GM13977 (cell line): ENCODE results near the gene CAPZA2.
"Not testable (repeated sequence)": the region's sequence is repeated elsewhere in the genome, so short reads cannot be mapped to it uniquely, and the experiment has no call there.

ENCODE experiments used
- DNase-seq: peaks from one replicate; pipeline ENCODE4 v3.0.0; 2012; ENCODE audit warnings: low spot score
- CTCF ChIP-seq: IDR thresholded peaks from 2 replicates; pipeline ENCODE4 v1.5.1; 2012; ENCODE audit warnings: mild to moderate bottlenecking, control low read depth; ENCODE audit not compliant: insufficient read depth; ENCODE audit errors: extremely low read depth, missing control alignments
- in situ Hi-C: fragments of 300-500 bp; cut with MboI; formaldehyde crosslinking; loops from one replicate; pipeline ENCODE4 v1.12.0; 2022; ENCODE audit warnings: low sequenced_read_pairs, low pct_unique_long_range_greater_than_20kb, mixed read lengths, inconsistent platforms; ENCODE audit not compliant: unreplicated experiment

CAPZA2 gene

DNA sequence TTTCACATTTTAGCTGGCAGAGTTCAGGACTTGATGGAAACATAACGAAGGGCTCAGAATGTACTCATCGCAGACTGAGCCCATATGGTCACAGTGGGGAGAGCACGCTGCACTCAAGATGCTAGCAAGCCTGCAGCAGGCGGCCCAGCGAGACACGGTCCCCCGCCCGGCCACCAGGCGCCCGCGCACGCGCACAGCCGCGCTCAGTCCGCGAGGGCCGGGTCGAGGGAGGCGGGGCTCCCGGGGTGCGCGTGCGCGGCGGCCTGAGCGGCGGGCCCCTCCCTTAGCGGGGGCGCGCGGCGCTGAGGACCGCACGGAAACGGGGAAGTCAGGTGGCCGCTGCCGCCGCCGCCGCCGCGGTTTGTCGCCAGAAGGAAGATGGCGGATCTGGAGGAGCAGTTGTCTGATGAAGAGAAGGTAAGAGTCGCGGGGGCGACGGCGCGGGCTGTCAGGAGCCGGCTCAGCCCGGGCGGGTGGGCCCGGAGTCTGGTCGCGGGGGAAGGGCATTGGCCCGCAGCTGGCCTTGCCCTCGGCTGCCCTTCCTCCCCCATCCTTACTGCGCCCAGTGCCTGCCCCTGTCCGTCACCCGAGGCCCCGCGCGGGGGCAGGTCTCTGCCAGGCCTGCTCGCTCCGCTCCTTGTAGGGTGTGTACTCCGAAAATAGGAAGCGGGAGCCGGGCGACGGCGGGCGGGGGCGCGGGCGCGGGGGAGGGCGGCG lies at the start of gene CAPZA2:
CAPZA2 (plus strand) TSS at position 354 of the 717 bp plus-strand sequence; CDS start at position 379, 25 bp downstream.
- in situ Hi-C loops = no loop called here
- DNase-seq = peak; percentile 99
- no peak for TF ChIP-seq CTCF

- no peak for DNase-seq
- in situ Hi-C loops = loop anchor here (25.0 kb wide), 2 partner anchors 551 to 651 kb away; no protein-coding TSS in a partner anchor
- no peak for TF ChIP-seq CTCF
Measured at GRCh38 chr7:116812860-116813259, 49.5 kb upstream of the CAPZA2 start.

DNA sequence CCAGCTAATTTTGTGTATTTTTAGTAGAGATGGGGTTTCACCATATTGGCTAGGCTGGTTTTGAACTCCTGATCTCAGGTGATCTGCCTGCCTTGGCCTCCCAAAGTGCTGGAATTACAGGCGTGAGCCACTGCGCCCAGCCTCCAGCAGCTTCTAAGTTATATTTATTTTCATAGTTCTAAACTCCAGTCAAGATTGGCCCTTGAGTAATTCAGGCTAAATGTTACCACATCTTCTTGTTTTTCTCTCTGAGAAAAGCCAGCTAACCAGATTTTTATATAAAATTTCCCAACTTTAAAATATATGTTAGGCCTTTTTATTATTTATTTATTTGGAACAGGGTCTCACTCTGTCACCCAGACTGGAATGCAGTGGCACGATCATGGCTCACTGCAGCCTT lies 49.0 kb upstream of the CAPZA2 start:
- in situ Hi-C loops = loop anchor here (25.0 kb wide), 2 partner anchors 551 to 651 kb away; no protein-coding TSS in a partner anchor
- not testable (repeated sequence) for DNase-seq

DNA sequence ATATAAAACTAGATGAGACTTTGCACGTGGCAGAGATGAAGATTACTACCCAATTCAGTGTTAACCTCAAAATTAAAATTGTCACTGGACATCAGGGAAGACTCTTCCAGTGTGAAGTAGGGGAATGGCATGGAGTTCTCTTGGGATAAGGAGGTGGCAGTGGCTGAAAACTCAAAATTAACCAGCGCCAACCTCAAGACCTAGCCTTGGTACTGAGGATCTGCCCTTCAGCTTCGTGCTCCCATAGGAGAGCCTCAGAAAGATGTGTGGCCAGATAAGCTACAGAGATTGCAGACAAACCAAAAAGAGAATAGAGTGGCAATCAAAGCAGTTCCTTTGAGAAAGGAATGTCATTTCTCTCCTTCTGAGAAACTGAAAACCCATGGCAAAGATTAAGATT lies 47.3 kb upstream of the CAPZA2 start:
- no peak for DNase-seq
- in situ Hi-C loops = loop anchor here (25.0 kb wide), 2 partner anchors 553 to 653 kb away; no protein-coding TSS in a partner anchor
- no peak for TF ChIP-seq CTCF

- no peak for DNase-seq
- in situ Hi-C loops = loop anchor here (25.0 kb wide), 2 partner anchors 558 to 658 kb away; no protein-coding TSS in a partner anchor
- no peak for TF ChIP-seq CTCF
Measured at GRCh38 chr7:116820149-116820548, 42.2 kb upstream of the CAPZA2 start.

DNA sequence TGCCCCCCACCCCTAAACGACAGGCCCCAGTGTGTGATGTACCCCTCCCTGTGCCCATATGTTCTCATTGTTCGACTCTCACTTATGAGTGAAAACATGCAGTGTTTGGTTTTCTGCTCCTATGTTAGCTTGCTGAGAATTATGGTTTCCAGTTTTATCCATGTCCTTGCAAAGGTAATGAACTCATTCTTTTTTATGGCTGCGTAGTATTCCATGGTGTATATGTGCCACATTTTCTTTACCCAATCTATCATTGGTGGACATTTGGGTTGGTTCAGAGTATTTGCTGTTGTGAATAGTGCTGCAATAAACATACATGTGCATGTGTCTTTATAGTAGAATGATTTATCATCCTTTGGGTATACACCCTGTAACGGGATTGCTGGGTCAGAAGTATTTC lies 40.7 kb upstream of the CAPZA2 start:
- DNase-seq = not testable (repeated sequence)
- in situ Hi-C loops = loop anchor here (25.0 kb wide), 2 partner anchors 559 to 659 kb away; no protein-coding TSS in a partner anchor

DNA sequence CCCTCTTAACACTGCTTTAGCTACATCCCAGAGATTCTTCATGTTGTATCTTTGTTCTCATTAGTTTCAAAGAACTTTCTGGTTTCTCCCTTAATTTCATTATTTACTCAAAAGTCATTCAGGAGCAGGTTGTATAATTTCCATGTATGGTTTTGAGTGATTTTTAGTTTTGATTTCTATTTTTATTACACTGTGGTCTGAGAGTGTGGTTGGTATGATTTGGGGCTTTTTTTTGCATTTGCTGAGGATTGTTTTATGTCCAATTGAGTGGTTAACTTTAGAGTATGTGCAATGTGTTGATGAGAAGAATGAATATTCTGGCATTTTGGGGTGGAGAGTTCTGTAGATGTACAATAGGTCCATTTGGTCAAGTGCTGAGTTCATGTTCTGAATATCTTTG lies 37.9 kb upstream of the CAPZA2 start:
- no peak for DNase-seq
- no peak for TF ChIP-seq CTCF
- in situ Hi-C loops = loop anchor here (25.0 kb wide), 2 partner anchors 562 to 662 kb away; no protein-coding TSS in a partner anchor
